AG04450 (cell line): ENCODE results near the gene PIN4. TPM values are rescaled to one million over a fixed set of nuclear protein-coding genes. Genes with fewer than 3 reads are reported as not detected.

Experiments
- CTCF ChIA-PET: fragments of 300-600, 350-600 bp; formaldehyde crosslinking; extraction: SDS; loops from one replicate; lab custom pipeline; 2022; ENCODE audit warnings: antibody characterized with exemption, inconsistent platforms; lab: Charles Lee
- POLR2A ChIA-PET: fragments of 350-600 bp; formaldehyde crosslinking; extraction: SDS; loops from one replicate; lab custom pipeline; 2021; ENCODE audit warnings: antibody characterized with exemption, inconsistent platforms; lab: Yijun Ruan, JAX
- DNase-seq: peaks from one replicate; pipeline ENCODE4 v3.0.0-alpha.2; 2011; ENCODE audit warnings: low read depth, low spot score
- H3K27ac ChIP-seq: one replicate; pipeline ENCODE4 v1.5.1; 2012; ENCODE audit warnings: low read depth, low read length, control low read depth
- H3K27me3 ChIP-seq: one replicate; pipeline ENCODE4 v1.6.0; 2012; ENCODE audit warnings: low read length; ENCODE audit not compliant: control insufficient read depth, insufficient read depth
- H3K4me3 ChIP-seq: 2 replicates; pipeline ENCODE4 v1.5.1; 2011; ENCODE audit warnings: mild to moderate bottlenecking, low read depth, low read length, control low read depth
- H3K9me3 ChIP-seq: 2 replicates; pipeline ENCODE4 v1.5.1; 2012; ENCODE audit warnings: low read length; ENCODE audit not compliant: control insufficient read depth, insufficient read depth
- CTCF ChIP-seq: IDR thresholded peaks from 2 replicates; pipeline ENCODE4 v1.5.1; 2011; ENCODE audit warnings: low read depth, low read length, control low read depth, inconsistent platforms
- polyA plus RNA-seq: library from polyadenylated mRNA; depleted of rRNA; stranded (reverse); fragments of >200 nt; gene quantifications from 2 replicates; pipeline ENCODE4 v1.2.3, GENCODE V29; 2011

The PIN4 gene
- polyA plus RNA-seq, 1 experiment: 16.9 TPM

DNA sequence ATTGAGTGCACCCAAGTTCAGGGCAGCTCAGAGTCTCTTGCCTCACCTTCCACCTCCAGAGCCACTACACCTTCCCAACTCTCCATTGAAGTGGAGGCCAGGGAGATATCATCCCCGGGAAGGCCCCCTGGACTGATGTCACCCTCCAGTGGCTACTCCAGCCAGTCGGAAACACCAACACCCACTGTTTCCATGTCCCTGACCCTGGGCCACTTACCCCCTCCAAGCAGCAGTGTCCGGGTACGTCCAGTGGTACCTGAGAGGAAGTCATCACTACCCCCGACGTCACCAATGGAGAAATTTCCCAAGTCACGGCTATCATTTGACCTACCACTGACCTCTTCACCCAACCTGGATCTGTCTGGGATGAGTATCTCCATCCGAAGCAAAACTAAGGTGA is 42.0 kb upstream of the PIN4 start:
- H3K9me3 ChIP-seq: no peaks in the 10 kb centered on the region
- POLR2A ChIA-PET: interaction anchor here (1.0 kb wide), 1 partner anchor 42 kb away, joined by 3 read pairs; the partner anchor contains the start of gene PIN4
- DNase-seq: no peak
- H3K27ac ChIP-seq: no peak overlapping the region
- CTCF ChIA-PET: no interaction called here
- no peak overlapping the region for H3K4me3 ChIP-seq
- H3K27me3 ChIP-seq: no peaks in the 10 kb centered on the region
- TF ChIP-seq CTCF: no peak

DNA sequence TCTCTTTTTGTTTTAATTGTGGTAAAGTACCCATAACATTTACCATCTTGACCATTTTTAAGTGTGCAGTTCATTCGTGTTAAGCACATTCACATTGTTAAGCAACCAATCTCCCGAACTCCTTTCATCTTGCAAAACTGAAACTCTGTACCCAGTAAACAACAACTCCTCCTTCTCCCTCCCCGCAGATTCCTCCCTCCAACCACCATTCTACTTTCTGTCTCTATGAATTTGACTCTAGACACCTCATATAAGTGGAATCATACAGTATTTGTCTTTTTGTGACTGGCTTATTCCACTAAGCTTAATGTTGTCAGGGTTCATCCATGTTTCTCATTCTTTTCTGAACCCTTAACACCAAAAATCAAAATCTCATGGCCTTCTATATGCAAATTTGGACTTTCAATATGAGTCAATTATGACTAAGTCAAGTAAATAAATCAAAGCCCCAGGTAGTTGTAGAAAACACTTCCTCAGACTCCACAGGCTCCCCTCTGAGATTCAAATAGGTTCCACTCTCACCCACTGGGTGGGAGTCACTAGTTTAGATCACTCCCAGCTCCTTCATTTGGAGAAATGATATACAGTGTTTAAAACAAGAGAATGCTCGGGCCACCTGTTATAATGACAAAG is 40.1 kb upstream of the PIN4 start:
- H3K9me3 ChIP-seq: no peaks in the 10 kb centered on the region
- H3K27ac ChIP-seq: no peak overlapping the region
- H3K27me3 ChIP-seq: no peaks in the 10 kb centered on the region
- no peak overlapping the region for H3K4me3 ChIP-seq
- no peak for DNase-seq
- TF ChIP-seq CTCF: no peak
- CTCF ChIA-PET: interaction anchor here (0.7 to 1.3 kb wide), 2 partner anchors 14 to 399 kb away, joined by 3 to 5 read pairs; no protein-coding TSS in a partner anchor
- POLR2A ChIA-PET: no interaction called here

DNA sequence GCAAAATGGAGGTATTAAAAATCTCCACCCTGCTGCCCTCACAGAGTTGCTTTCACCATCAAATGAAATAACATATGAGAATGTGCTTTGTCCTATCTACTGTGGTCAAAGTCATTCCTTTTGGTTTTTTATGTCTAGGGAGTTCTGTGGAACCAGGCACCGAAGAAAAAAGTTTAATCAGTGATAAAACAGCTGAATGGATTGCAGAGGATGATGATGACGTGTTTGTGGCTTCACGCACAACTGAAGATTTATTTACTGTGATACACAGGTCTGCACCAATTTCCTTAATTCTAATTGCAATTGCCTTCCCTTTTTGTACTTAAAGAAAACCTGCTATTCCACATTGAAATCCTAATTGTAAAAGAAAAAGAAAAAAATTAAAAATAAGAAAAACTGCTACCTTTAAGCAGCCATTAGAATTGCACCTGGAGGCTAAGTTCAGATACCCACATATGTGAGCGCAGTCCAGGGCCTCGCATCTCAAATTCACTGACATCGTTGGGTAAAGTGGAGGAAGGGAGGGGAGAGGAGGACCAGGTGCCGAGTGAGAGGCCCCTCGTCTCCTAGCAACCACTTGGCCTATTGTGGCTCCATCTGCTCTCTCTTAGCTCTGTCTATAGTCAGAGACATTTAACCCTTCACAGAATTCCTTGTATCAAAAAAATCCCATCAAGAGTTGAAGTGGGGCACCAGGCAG is 39.3 kb upstream of the PIN4 start:
- ChIA-PET CTCF (interaction anchor here (1.3 kb wide), 1 partner anchor 15 kb away, joined by 5 read pairs; no protein-coding TSS in a partner anchor), POLR2A (no interaction called here)
- H3K4me3 ChIP-seq: no peak overlapping the region
- DNase-seq: no peak
- no peak for TF ChIP-seq CTCF
- H3K27ac ChIP-seq: no peak overlapping the region
- H3K9me3 ChIP-seq: no peaks in the 10 kb centered on the region
- no peaks in the 10 kb centered on the region for H3K27me3 ChIP-seq

GRCh38 chrX:72142794-72143608 is 38.6 kb upstream of the PIN4 start:
- no peak for DNase-seq
- ChIA-PET POLR2A (no interaction called here), CTCF (no interaction called here)
- Histone ChIP-seq H3K27ac (no peak overlapping the region), H3K4me3 (no peak overlapping the region), H3K27me3 (no peaks in the 10 kb centered on the region), H3K9me3 (no peaks in the 10 kb centered on the region)
- TF ChIP-seq CTCF: no peak
